PC-3 (cell line): ENCODE measurements around the gene TEDDM1.

Experiments used
- CTCF ChIP-seq: fragments of 300-600 bp; sonication (generic); conservative IDR thresholded peaks from 2 replicates; pipeline ENCODE4 v1.5.1; 2017; ENCODE audit warnings: antibody characterized with exemption, low read depth, mild to moderate bottlenecking, low read length
- EZH2phosphoT487 ChIP-seq: fragments of 300-600 bp; sonication (generic); IDR thresholded peaks from 2 replicates; pipeline ENCODE4 v1.6.1; 2018; ENCODE audit warnings: mild to moderate bottlenecking, antibody characterized with exemption, low read length, borderline replicate concordance

DNA sequence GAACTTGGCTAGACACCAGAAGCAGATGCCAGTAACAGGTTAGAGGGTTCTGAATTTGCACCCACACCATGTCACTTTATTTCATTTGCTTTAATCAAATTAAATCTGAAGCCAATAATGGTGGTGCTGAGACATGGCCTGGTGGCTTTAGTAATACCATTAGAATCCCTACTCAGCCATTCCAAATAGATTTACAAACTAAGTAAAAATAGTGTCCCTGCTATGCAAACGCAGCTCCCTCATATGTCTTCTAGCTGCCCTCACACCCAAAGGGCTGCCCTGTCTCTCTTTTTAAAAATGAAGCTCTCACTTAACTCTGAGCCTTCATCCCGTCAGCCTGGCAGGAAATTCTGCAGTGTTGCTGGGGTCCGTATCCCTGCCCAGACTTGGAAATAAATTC, 29.9 kb downstream of the TEDDM1 start:
- TF ChIP-seq CTCF, result no peak
- no peak for TF ChIP-seq EZH2phosphoT487
